Thyroid gland (tissue), 4 donors: ENCODE measurements around the gene RGPD8. TPM values are rescaled to one million over a fixed set of nuclear protein-coding genes. Genes with fewer than 3 reads are reported as not detected.

Source experiments
- DNase-seq, 2 donors: peaks; one replicate each; pipeline ENCODE4 v3.0.0-alpha.2; 2019
- H3K27ac ChIP-seq, 3 donors: fragments of 200-600 bp; sonication (generic); 1 replicate in 2 of 3; 2 replicates in 1 of 3; pipeline ENCODE4 v1.5.1; 2016 to 2019; ENCODE audit warnings: mild to moderate bottlenecking in 1 of 3, moderate library complexity in 1 of 3
- H3K27me3 ChIP-seq: fragments of 200-600 bp; sonication (generic); one replicate; pipeline ENCODE4 v1.5.1; 2019
- H3K36me3 ChIP-seq, 2 donors: fragments of 200-600 bp; sonication (generic); one replicate each; pipeline ENCODE4 v1.5.1; 2016 to 2019
- H3K4me1 ChIP-seq, 2 donors: fragments of 200-600 bp; sonication (generic); one replicate each; pipeline ENCODE4 v1.5.1; 2017 to 2019
- H3K4me3 ChIP-seq, 3 donors: fragments of 200-600 bp; sonication (generic); replicated peaks in 1 of 3; 1 replicate in 2 of 3; 2 replicates in 1 of 3; pipeline ENCODE4 v1.5.1; 2016; ENCODE audit warnings: mild to moderate bottlenecking in 1 of 3
- H3K9me3 ChIP-seq: fragments of 200-600 bp; sonication (generic); one replicate; pipeline ENCODE4 v1.5.1; 2017
- CTCF ChIP-seq, 6 experiments: fragments of 200-600 bp in 3 of 6; fragments of 450-650 bp in 3 of 6; sonication (generic) in 3 of 6; IDR thresholded peaks; one replicate each; pipeline ENCODE4 v1.5.1; 2016 to 2019; ENCODE audit warnings: antibody characterized with exemption in 6 of 6, mild to moderate bottlenecking in 2 of 6, inconsistent platforms in 1 of 6, moderate library complexity in 1 of 6
- POLR2A ChIP-seq, 2 donors: fragments of 450-650 bp; IDR thresholded peaks; one replicate each; pipeline ENCODE4 v1.6.1; 2017; ENCODE audit warnings: antibody characterized with exemption in 2 of 2, mild to moderate bottlenecking in 2 of 2, moderate library complexity in 1 of 2
- WGBS, 2 donors: methylation state at CpG; one replicate each; pipeline ENCODE4 v1.1.5; 2017; 5-methylcytosine and 5-hydroxymethylcytosine counted together
- intact Hi-C: fragments of 100-400 bp; cut with DNase I; formaldehyde crosslinking; loops from one replicate; pipeline ENCODE4 v1.15.1; 2023
- total RNA-seq, 4 donors: library from RNA; depleted of rRNA; stranded (reverse); fragments of >200 nt; gene quantifications; one replicate each; pipeline ENCODE4 v1.2.3, GENCODE V29; 2016

Gene RGPD8
- total RNA-seq, 4 donors from 2014 or later: 32.2 to 55.5 (median 45.2) TPM

GRCh38 chr2:112345030-112346027 lies 88.1 kb downstream of the RGPD8 start:
- Histone ChIP-seq H3K4me3 (no peak overlapping the region), H3K27ac (no peak overlapping the region), H3K36me3 (no peaks in the 10 kb centered on the region), H3K9me3 (no peaks in the 10 kb centered on the region), H3K4me1 (no peaks in the 10 kb centered on the region), H3K27me3 (no peaks in the 10 kb centered on the region)
- TF ChIP-seq CTCF (IDR thresholded peaks at IDR 0.05): no peak
- no peak for TF ChIP-seq POLR2A (IDR thresholded peaks at IDR 0.05)
- intact Hi-C loops: no loop called here
- no peak for DNase-seq
- 90 to 91% methylated on average over 30 of the region's 30 CpGs for WGBS, 2 donors

- Histone ChIP-seq H3K27ac (no peak overlapping the region), H3K4me1 (no peaks in the 10 kb centered on the region), H3K36me3 (no peaks in the 10 kb centered on the region), H3K4me3 (no peak overlapping the region), H3K9me3 (no peaks in the 10 kb centered on the region), H3K27me3 (no peaks in the 10 kb centered on the region)
- WGBS, 2 donors: 80 to 84% methylated on average over 1 of the region's 1 CpG
- DNase-seq: no peak
- TF ChIP-seq POLR2A (IDR thresholded peaks at IDR 0.05) (no peak), CTCF (IDR thresholded peaks at IDR 0.05) (no peak)
- intact Hi-C loops: no loop called here
These were observed 89.4 kb downstream of the RGPD8 start for GRCh38 chr2:112343827-112344585.

- Histone ChIP-seq H3K4me1 (no peaks in the 10 kb centered on the region), H3K27me3 (no peaks in the 10 kb centered on the region), H3K9me3 (no peaks in the 10 kb centered on the region), H3K36me3 (no peaks in the 10 kb centered on the region), H3K27ac (no peak overlapping the region), H3K4me3 (no peak overlapping the region)
- WGBS, 2 donors: 73 to 76% methylated on average over 2 of the region's 2 CpGs
- intact Hi-C loops: no loop called here
- no peak for TF ChIP-seq CTCF (IDR thresholded peaks at IDR 0.05)
- no peak for TF ChIP-seq POLR2A (IDR thresholded peaks at IDR 0.05)
- no peak for DNase-seq
These were observed 91.3 kb downstream of the RGPD8 start for GRCh38 chr2:112342067-112342550.

- Histone ChIP-seq H3K4me3 (no peak overlapping the region), H3K27ac (no peak overlapping the region), H3K9me3 (no peaks in the 10 kb centered on the region), H3K36me3 (no peaks in the 10 kb centered on the region), H3K4me1 (no peaks in the 10 kb centered on the region), H3K27me3 (no peaks in the 10 kb centered on the region)
- DNase-seq: no peak
- WGBS, 2 donors: 88 to 93% methylated on average over 9 of the region's 9 CpGs
- intact Hi-C loops: no loop called here
- TF ChIP-seq CTCF (IDR thresholded peaks at IDR 0.05): no peak
- no peak for TF ChIP-seq POLR2A (IDR thresholded peaks at IDR 0.05)
These were observed 92.8 kb downstream of the RGPD8 start for GRCh38 chr2:112340475-112341267.
